Keratinocyte (primary cell): ENCODE results near the gene CCDC71. TPM values are rescaled to one million over a fixed set of nuclear protein-coding genes. Genes with fewer than 3 reads are reported as not detected.

Source experiments
- DNase-seq: peaks from one replicate; pipeline ENCODE4 v3.0.0-alpha.2; 2011; ENCODE audit warnings: low read depth, missing footprints, low spot score
- FAIRE-seq: peaks from 2 replicates; lab custom pipeline; 2011; peaks lifted over from hg19 to GRCh38; lab: Jason Lieb, UNC
- H2AFZ ChIP-seq: 2 replicates; pipeline ENCODE4 v1.6.0; 2012; ENCODE audit warnings: low read length, control low read depth, inconsistent platforms; ENCODE audit not compliant: control insufficient read depth
- H3K27ac ChIP-seq: 2 replicates; pipeline ENCODE4 v1.5.1; 2011; ENCODE audit warnings: low read length; ENCODE audit not compliant: control insufficient read depth, insufficient read depth
- H3K27me3 ChIP-seq: 3 replicates; pipeline ENCODE4 v1.6.0; 2011; ENCODE audit warnings: low read length; ENCODE audit not compliant: control insufficient read depth, insufficient read depth; ENCODE audit errors: extremely low read depth
- H3K36me3 ChIP-seq, 2 experiments: 2 replicates in 1 of 2; 3 replicates in 1 of 2; pipeline ENCODE4 v1.5.1; 2011; ENCODE audit warnings: low read length in 2 of 2, mild to moderate bottlenecking in 1 of 2; ENCODE audit not compliant: control insufficient read depth in 2 of 2, insufficient read depth in 2 of 2; ENCODE audit errors: extremely low read depth in 1 of 2
- H3K4me1 ChIP-seq: 3 replicates; pipeline ENCODE4 v1.5.1; 2011; ENCODE audit warnings: low read length; ENCODE audit not compliant: control insufficient read depth, insufficient read depth; ENCODE audit errors: extremely low read depth
- H3K4me2 ChIP-seq: 3 replicates; pipeline ENCODE4 v1.6.0; 2011; ENCODE audit warnings: low read depth, low read length; ENCODE audit not compliant: control insufficient read depth, insufficient read depth; ENCODE audit errors: extremely low read depth
- H3K4me3 ChIP-seq, 3 experiments: fragments of 200-600 bp in 1 of 3; sonication (generic) in 1 of 3; 2 replicates in 2 of 3; 3 replicates in 1 of 3; pipeline ENCODE4 v1.5.1; 2011 to 2016; ENCODE audit warnings: low read length in 3 of 3, mild to moderate bottlenecking in 3 of 3, control low read depth in 2 of 3, inconsistent platforms in 1 of 3, low read depth in 1 of 3, mixed read lengths in 1 of 3, mixed run types in 1 of 3, moderate library complexity in 1 of 3; ENCODE audit not compliant: control insufficient read depth in 2 of 3, insufficient read depth in 2 of 3; ENCODE audit errors: extremely low read depth in 1 of 3
- H3K79me2 ChIP-seq: 2 replicates; pipeline ENCODE4 v1.6.0; 2012; ENCODE audit warnings: low read length; ENCODE audit not compliant: control insufficient read depth, insufficient read depth
- H3K9ac ChIP-seq: 3 replicates; pipeline ENCODE4 v1.6.0; 2011; ENCODE audit warnings: low read length; ENCODE audit not compliant: control insufficient read depth, insufficient read depth; ENCODE audit errors: extremely low read depth
- H3K9me1 ChIP-seq: 3 replicates; pipeline ENCODE4 v1.6.0; 2011; ENCODE audit warnings: low read length; ENCODE audit not compliant: control insufficient read depth, insufficient read depth; ENCODE audit errors: extremely low read depth
- H3K9me3 ChIP-seq: 2 replicates; pipeline ENCODE4 v1.5.1; 2012; ENCODE audit warnings: low read depth, low read length; ENCODE audit not compliant: control insufficient read depth
- H4K20me1 ChIP-seq: 3 replicates; pipeline ENCODE4 v1.6.0; 2011; ENCODE audit warnings: low read length; ENCODE audit not compliant: control insufficient read depth, insufficient read depth; ENCODE audit errors: extremely low read depth
- CTCF ChIP-seq, 3 experiments: IDR thresholded peaks in 1 of 3; conservative IDR thresholded peaks in 1 of 3; optimal IDR thresholded peaks in 1 of 3; 2 replicates in 2 of 3; 3 replicates in 1 of 3; pipeline versions ENCODE3 to v1.5.1; 2011; ENCODE audit warnings: low read length in 3 of 3, mild to moderate bottlenecking in 3 of 3, moderate library complexity in 2 of 3, control low read depth in 1 of 3, inconsistent platforms in 1 of 3; ENCODE audit not compliant: insufficient read depth in 2 of 3; ENCODE audit errors: extremely low read depth in 1 of 3
- EZH2 ChIP-seq: IDR thresholded peaks from one replicate; pipeline ENCODE4 v1.6.1; 2012; ENCODE audit warnings: inconsistent platforms, mild to moderate bottlenecking, low read length, moderate library complexity
- dilution Hi-C: fragments of 300-500 bp; cut with MboI; formaldehyde crosslinking; loops from one replicate; pipeline ENCODE4 v1.7.0; 2020; ENCODE audit warnings: low sequenced_read_pairs; ENCODE audit not compliant: extremely low pct_ligation_motif_present
- polyA plus RNA-seq, 5 experiments: library from polyadenylated mRNA; depleted of rRNA in 3 of 5; stranded (reverse) in 3 of 5; stranded (forward) in 1 of 5; unstranded in 1 of 5; fragments of >200 nt; gene quantifications; 1 replicate in 1 of 5; 2 replicates in 3 of 5; 3 replicates in 1 of 5; pipeline versions ENCODE4 v1.2.1 to v1.2.3, GENCODE V29; 2011 to 2012; ENCODE audit warnings: missing spikeins in 2 of 5, low read depth in 1 of 5, low replicate concordance in 1 of 5

CCDC71 gene
- polyA plus RNA-seq, 1 donor (not counting 4 experiments of a cell fraction or from before 2014, with no cell fraction given) = 18.8 TPM

- Histone ChIP-seq H3K4me2 (no peak overlapping the region), H3K9me1 (no peaks in the 10 kb centered on the region), H2AFZ (no peak overlapping the region), H3K27ac (no peak overlapping the region), H3K9me3 (no peaks in the 10 kb centered on the region), H3K9ac (no peak overlapping the region), H3K4me3 (no peak overlapping the region), H4K20me1 (no peaks in the 10 kb centered on the region), H3K27me3 (no peaks in the 10 kb centered on the region), H3K79me2 (no peaks in the 10 kb centered on the region), H3K4me1 (peaks cover 6% of the 10 kb centered on the region), H3K36me3 (no peaks in the 10 kb centered on the region)
- no peak for FAIRE-seq
- DNase-seq = no peak
- TF ChIP-seq CTCF (optimal IDR thresholded peaks at IDR 0.05 in 1 of 3, IDR thresholded peaks at IDR 0.05 in 1 of 3, conservative IDR thresholded peaks at IDR 0.05 in 1 of 3; ENCODE audit: extremely low read depth in 1 of 3, insufficient read depth in 2 of 3, low read length in 3 of 3) = no peak
- TF ChIP-seq EZH2 = no peak
- dilution Hi-C loops = no loop called here
Observed at GRCh38 chr3:49213541-49213943, 47.4 kb upstream of the CCDC71 start.

- H3K27ac ChIP-seq = no peak overlapping the region
Observed at GRCh38 chr3:49199900-49200281, 33.8 kb upstream of the CCDC71 start.

More at GRCh38 chr3:49199900-49200281, 33.8 kb upstream of the CCDC71 start:
- no peak for DNase-seq
- Histone ChIP-seq H3K27me3 (peaks cover 8% of the 10 kb centered on the region), H2AFZ (no peak overlapping the region), H3K9ac (no peak overlapping the region), H3K9me3 (no peaks in the 10 kb centered on the region), H3K79me2 (no peaks in the 10 kb centered on the region), H3K4me3 (no peak overlapping the region), H3K4me2 (no peak overlapping the region), H3K36me3 (no peaks in the 10 kb centered on the region), H3K4me1 (no peaks in the 10 kb centered on the region), H3K9me1 (no peaks in the 10 kb centered on the region), H4K20me1 (no peaks in the 10 kb centered on the region)
- dilution Hi-C loops = no loop called here
- FAIRE-seq = no peak
- TF ChIP-seq EZH2 (no peak), CTCF (optimal IDR thresholded peaks at IDR 0.05 in 1 of 3, IDR thresholded peaks at IDR 0.05 in 1 of 3, conservative IDR thresholded peaks at IDR 0.05 in 1 of 3; ENCODE audit: extremely low read depth in 1 of 3, insufficient read depth in 2 of 3, low read length in 3 of 3) (no peak)
